ENCODE measurements around the gene AAK1. TPM values are rescaled to one million over a fixed set of nuclear protein-coding genes. Genes with fewer than 3 reads are reported as not detected.

The AAK1 gene
- total RNA-seq, 1 experiment from 2014 or later = 30.6 TPM

- no peak overlapping the region for H2BK120ac ChIP-seq (ENCODE audit: low read depth, low read length, poor library complexity, severe bottlenecking)
- H3K27ac ChIP-seq (ENCODE audit: insufficient read length, low read depth, low read length) = no peak overlapping the region
- no peak overlapping the region for H3K14ac ChIP-seq (ENCODE audit: insufficient read depth, low read length)
- H4K20me1 ChIP-seq (ENCODE audit: control insufficient read depth, insufficient read depth, insufficient read length) = no peaks in the 10 kb centered on the region
- no peak overlapping the region; a peak in 1 of 7 replicates for H3K27ac Mint-ChIP-seq
- H2AFZ ChIP-seq (ENCODE audit: low read length) = no peak overlapping the region
- no peak overlapping the region for H4K91ac ChIP-seq (ENCODE audit: insufficient read length, low read depth, low read length)
- no peak overlapping the region for H3K4me3 Mint-ChIP-seq
- H3T11ph ChIP-seq (ENCODE audit: low read length) = no peak overlapping the region
- H3K4ac ChIP-seq (ENCODE audit: low read depth, low read length) = no peak overlapping the region
- no peak for DNase-seq
- H2BK12ac ChIP-seq (ENCODE audit: insufficient read length, low read depth, low read length) = no peak overlapping the region
- H3K79me2 ChIP-seq (ENCODE audit: insufficient read depth, low read length) = no peaks in the 10 kb centered on the region
- H2AK5ac ChIP-seq (ENCODE audit: insufficient read length, low read length) = no peak overlapping the region
- H3K36me3 Mint-ChIP-seq (ENCODE audit: insufficient read depth in 1 of 3, low read depth in 3 of 3) = peaks cover 0 to 16% (median 0%) of the 10 kb centered on the region in 3 experiments; a peak in 3 of 7 replicates
- no peaks in the 10 kb centered on the region for H3K9me3 Mint-ChIP-seq
- H3K23me2 ChIP-seq (ENCODE audit: insufficient read length, low read depth, low read length, poor library complexity, severe bottlenecking) = no peaks in the 10 kb centered on the region
- H2BK5ac ChIP-seq (ENCODE audit: insufficient read length, low read length) = no peak overlapping the region
- H3K4me1 Mint-ChIP-seq = peaks cover 15 to 18% of the 10 kb centered on the region in 2 experiments
- no peak overlapping the region for H2BK20ac ChIP-seq (ENCODE audit: low read depth, low read length, poor library complexity, severe bottlenecking)
- WGBS (ENCODE audit: extremely low coverage, insufficient read length, low lambda C conversion rate) = no CpG with 5 or more reads among the region's 1 CpG
- no peaks in the 10 kb centered on the region for H3K27me3 Mint-ChIP-seq (ENCODE audit: low read depth)
- no peaks in the 10 kb centered on the region for H3K4me1 ChIP-seq (ENCODE audit: insufficient read depth, low read length)
- no peak overlapping the region for H2BK15ac ChIP-seq (ENCODE audit: low read depth, low read length)
- no peaks in the 10 kb centered on the region for H3K27me3 ChIP-seq (ENCODE audit: insufficient read depth, low read length)
- no peak overlapping the region for H3K9ac ChIP-seq (ENCODE audit: extremely low read depth, insufficient read length, low read length)
- no peak overlapping the region for H3K4me2 ChIP-seq (ENCODE audit: insufficient read depth, insufficient read length, low read length)
- H3K79me1 ChIP-seq (ENCODE audit: insufficient read depth, low read depth, low read length, poor library complexity, severe bottlenecking) = no peaks in the 10 kb centered on the region
- H3K23ac ChIP-seq (ENCODE audit: insufficient read length, low read depth, low read length) = no peak overlapping the region
- no peak for TF ChIP-seq CTCF (conservative IDR thresholded peaks at IDR 0.05)
- no peak overlapping the region for H4K5ac ChIP-seq (ENCODE audit: insufficient read length, low read depth, low read length)
- no peak overlapping the region for H3K56ac ChIP-seq (ENCODE audit: insufficient read length, low read depth, low read length)
- H4K8ac ChIP-seq (replicated peaks; ENCODE audit: insufficient read length, low read depth, low read length) = no peak overlapping the region
- no peaks in the 10 kb centered on the region for H3K9me3 ChIP-seq (ENCODE audit: control insufficient read depth, low read depth, low read length)
- no peak overlapping the region for H3K18ac ChIP-seq (ENCODE audit: insufficient read length, low read depth, low read length)
These were observed 173.8 kb downstream of the AAK1 start for GRCh38 chr2:69469784-69470183.
